GM19238 (cell line): ENCODE results near the gene CEP44.
"Not testable (repeated sequence)": the region's sequence is repeated elsewhere in the genome, so short reads cannot be mapped to it uniquely, and the experiment has no call there.

Source experiments
- DNase-seq: peaks from one replicate; pipeline ENCODE4 v3.0.0; 2011; ENCODE audit warnings: low spot score; ENCODE audit not compliant: insufficient read length

CEP44 gene

DNA sequence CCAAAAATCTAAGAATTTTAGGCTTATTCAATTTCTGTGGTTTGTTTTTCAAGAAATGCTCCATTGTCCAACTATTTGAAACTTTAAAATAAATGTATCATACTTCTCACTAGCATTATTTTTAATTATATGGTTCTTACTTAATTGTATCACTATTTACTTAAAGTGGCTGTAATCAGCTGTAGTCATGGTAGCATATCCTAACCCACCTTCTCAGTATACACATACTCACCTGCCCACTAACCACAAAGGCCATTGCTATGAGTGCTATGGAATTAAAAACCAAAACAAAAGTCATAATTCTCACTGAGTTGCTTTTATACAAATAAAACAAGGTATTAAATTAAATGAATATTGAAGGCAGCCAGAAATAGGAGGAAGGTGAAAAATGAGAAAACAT lies 5.2 kb upstream of the CEP44 start:
- no peak for DNase-seq

DNA sequence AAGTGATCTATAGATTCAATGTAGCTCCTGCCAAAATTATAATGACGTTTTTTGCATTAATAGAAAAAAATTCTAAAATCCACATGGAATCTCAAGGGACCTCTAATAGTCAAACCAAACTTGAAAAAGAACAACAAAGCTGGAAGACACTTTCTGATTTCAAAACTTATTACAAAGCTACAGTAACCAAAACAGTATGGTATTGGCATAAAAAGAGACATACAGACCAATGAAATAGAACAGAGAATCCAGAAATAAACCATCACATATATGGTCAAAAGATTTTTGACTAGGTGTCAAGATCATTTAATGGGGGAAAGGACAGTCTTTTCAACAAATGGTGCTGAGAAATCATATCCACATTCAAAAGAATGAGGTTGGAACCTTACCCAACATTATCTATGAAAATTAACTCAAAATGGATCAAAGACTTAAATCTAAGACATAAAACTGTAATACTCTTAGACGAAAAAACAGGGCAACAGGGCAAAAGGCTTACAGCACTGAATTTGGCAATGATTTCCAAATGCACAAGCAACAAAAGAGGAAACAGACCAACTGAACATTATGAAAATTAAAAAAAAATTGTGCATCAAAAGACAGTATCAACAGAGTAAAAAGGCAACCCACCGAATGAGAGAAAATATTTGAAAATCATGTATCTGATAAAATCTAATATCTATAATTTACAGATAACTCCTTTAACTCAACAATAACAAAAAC lies 4.1 kb upstream of the CEP44 start:
- DNase-seq = no peak

DNA sequence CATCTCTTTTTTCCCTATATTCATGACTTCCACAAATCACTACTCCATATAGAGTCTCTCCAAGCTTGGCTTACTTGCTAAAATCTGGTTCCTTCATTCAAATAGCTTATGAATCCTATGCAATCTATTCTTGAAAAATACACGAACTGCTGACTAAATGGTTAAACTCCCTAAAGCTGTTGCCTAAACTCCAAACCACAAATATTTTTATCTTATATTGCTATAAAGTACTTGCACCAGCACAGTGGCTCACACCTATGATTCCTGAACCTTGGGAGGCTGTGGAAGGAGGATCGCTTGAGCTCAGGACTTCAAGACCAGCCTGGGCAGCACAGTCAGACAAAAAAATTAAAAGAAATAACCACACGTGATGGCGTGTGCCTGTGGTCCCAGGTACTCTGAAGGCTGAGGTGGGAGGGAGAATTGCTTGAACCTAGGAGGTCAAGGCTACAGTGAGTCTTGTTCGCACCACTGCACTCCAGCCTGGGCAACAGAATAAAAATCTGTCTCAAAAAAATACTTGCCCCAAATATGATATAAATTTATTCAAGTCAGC lies 2.5 kb upstream of the CEP44 start:
- DNase-seq = no peak

DNA sequence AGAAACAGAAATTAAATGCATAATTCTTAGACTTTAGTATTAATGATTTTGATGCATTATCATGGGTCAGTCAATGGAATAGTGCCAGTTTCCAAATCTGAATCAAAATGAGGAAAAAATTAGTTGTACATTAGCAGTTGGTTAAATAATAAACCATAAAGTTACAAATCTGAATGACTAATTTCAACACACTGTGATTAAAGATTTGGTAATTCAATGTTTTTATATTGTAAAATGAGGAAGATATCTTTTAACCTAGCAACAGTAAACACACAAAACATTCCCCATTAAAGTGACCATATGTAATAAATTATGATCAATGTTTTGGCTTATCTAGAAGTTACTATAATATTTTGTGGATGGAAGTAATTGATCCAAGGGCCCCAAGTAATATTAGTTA lies 1.8 kb upstream of the CEP44 start:
- DNase-seq = no peak

DNA sequence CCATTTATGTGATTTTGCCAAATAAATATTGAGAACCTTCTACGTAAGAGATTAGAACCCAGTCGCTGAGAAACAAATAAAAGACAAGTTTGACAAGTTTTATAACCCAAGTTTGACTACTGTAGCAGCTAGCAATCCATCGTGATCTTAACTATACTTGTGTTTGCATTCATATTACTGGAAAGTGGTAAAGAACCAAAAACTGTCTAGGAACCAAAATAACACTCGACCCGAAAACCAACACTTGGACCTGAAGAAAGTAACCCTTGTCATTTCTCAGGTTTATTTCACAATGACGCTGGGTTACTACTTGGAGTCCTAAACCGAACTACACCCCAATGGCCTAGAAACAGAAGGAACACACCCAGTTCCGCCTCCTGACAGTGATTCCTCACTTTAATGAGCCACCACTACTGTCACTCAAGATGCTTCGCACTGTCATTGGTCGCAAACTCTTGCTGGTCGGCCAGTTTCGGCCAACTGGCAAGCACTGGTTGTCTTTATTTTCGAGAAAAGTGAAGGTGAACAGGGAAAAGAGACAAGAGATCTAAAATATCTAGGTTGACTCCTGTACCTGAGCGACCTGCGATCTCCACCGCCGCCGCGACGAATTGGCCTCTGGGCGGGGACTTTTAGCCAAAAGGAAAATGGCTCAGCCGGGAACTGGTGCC lies 740 bp upstream of the CEP44 start:
- DNase-seq = peak; percentile 62

DNA sequence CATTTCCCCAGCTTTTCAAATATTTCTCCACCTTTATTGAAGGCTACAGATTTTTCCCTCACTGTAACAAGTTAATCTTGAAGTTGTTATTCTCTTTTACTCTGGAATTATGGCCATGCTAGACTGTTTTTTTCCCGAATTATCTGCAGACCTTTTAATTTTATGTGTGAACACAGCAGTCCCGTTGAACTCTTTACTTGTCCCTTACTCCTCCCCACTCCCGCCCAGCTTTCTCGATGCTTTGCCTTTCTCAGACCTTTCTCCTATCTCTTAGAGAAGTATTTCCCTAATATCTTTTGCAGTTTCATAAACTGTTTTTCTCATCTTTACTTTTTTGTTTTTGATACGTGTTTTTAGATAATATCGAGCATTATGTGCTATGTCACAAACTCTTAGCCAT lies 776 bp downstream of the CEP44 start:
- DNase-seq = no peak

DNA sequence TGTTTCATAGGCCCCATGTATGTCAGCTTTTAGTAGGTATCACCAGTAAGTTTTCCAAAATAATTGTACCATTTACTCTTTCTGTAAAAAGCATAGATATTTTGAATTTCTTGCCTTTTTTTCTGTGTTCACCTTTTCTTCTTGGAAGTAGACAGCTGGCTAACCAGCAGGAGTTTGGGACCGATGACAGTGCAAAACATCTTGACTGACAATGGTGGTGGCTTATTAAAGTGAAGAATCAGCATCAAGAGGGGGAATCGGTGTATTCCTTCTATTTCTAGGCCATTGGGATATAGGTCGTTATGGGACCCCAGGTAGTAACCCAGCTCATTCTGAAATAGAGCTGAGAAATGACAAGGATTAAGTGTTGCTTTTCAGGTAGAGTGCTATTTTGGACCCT lies 3.2 kb downstream of the CEP44 start:
- DNase-seq = no peak

DNA sequence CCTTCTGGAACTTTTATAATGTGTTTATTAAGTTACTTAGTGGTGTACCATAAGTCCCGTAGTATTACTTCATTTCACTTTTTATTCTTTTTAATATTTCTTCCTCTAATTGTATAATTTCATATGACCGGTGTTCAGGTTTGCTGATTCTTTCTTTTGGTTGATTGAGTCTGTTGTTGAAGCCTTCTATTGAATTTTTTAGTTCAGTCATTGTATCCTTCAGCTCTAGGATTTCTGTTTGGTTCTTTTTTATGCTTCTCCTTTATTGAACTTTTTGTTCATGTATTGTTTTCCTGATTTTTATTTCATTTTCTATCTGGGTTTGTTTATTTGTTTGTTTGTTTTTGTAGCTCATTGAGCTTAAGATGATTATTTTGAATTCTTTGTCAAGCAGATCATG lies 8.8 kb downstream of the CEP44 start:
- DNase-seq = no peak

DNA sequence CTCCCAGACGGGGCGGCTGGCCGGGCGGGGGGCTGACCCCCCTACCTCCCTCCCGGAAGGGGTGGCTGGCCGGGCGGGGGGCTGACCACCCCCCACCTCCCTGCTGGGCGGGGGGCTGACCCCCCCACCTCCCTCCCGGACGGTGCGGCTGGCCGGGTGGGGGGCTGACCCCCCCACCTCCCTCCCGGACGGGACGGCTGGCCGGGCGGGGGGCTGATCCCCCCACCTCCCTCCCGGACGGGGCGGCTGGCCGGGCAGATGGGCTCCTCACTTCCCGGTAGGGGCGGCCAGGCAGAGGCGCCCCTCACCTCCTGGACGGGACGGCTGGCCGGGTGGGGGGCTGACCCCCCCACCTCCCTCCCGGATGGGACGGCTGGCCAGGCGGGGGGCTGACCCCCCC lies 10.9 kb downstream of the CEP44 start:
- not testable (repeated sequence) for DNase-seq

DNA sequence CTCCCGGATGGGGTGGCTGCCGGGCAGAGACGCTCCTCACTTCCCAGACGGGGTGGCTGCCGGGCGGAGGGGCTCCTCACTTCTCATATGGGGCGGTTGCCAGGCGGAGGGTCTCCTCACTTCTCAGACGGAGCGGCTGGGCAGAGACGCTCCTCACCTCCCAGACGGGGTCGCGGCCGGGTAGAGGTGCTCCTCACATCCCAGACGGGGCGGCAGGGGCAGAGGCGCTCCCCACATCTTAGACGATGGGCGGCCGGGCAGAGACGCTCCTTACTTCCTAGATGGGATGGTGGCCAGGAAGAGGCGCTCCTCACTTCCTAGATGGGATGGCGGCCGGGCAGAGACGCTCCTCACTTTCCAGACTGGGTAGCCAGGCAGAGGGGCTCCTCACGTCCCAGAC lies 11.4 kb downstream of the CEP44 start:
- not testable (repeated sequence) for DNase-seq

DNA sequence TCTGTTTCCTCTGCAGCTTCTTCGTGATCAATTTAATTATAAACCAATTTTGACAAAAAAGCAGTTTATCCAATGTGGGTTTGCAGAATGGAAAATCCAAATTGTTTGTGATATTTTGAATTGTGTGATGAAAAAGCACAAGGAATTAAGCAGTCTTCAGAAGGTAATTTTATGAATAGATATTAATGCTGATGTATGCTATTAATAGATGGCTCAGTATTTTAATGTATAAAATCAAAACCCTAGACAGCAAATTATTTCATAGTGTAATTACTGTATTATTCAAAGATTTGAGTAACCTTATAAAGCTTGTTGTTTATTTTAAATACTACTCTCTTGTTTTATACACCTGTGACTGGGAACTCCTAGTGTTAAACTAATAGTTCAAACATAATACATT lies 20.0 kb downstream of the CEP44 start:
- no peak for DNase-seq

DNA sequence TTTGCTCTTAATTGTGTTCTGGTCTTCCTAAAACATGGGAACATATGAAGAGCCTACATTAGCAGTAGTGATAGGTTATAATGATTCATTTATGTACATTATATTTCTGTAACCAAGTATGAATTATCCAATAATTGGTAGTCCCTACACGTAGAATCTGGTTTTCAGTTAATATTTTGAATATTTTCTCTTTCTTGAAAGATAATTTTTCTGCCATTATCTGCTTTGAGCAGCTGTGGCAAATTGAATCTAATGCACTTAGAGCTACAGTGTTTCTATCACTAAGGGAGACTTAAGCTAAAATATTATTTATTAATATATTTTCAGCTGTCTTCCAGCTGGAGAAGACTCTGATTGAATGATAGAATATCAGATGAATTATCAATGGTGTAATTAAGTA lies 21.0 kb downstream of the CEP44 start:
- no peak for DNase-seq

DNA sequence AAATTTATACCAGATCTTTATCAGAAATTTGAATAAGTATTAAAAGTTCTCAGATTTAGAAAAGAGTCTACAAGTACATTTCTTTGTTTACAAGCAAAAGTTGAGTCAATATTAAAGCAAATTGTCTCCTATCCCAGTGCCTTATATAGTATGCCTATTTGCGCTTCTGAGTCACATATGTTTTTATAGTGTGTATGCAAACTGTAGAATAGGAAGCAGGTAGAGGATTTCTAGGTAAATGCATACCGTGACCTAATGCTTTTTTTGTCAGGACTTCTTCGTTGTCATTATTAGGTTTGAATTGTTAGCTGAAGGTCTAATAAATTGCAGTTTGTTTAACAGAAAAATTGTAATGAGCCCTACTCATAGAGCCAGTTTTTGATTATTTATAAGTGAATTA lies 22.2 kb downstream of the CEP44 start:
- DNase-seq = no peak

DNA sequence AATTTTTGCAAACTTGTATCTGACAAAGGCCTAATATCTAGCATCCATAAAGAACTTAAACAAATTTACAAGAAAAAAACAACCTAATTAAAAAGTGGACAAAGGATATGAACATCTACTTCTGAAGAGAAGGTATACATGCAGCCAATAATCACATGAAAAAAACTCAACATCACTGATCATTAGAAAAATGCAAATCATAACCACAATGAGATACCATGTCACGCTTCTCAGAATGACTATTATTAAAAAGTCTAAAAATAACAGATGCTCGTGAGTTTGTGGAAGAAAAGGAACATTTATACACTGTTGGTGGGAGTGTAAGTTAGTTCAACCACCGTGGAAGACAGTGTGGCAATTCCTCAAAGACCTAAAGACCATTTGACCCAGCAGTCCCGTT lies 24.0 kb downstream of the CEP44 start:
- DNase-seq = no peak

DNA sequence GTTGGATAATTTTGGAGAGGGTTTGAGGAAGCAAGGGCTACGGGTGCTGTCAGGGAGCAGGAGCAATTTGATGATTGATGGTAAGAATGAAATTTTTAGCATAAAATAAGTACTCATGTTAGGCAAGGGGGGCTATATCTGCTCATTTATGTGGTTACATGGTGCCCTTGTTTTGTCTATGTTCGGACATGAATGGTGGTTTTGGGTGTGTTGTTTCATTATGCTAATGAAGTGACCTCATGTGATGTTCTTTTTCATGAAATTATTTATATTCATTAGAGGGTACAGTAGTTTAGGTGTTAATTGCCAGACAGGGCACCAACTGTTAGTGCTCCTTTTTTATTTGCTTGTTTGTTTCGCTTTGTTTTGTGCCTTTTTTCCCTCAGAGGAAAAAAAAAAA lies 29.3 kb downstream of the CEP44 start:
- no peak for DNase-seq

DNA sequence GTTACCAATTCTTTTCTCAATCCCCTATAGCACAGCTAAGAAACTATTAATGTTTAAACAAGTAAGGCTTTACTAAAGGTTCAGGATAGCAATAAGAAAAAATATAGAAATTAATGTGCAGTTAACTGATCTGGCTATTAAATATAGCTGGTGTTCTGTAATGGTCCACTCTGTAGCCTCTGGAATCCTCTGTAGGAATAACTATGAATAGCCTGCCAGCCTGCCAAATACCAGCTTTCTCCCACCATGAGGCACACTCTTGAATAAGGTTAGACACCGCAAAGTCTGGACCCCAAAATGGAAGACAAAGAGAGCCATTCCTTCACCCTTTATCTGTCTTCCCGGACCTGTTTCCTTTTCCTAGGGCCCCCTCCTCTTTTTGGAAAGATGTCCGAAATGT lies 30.6 kb downstream of the CEP44 start:
- no peak for DNase-seq

DNA sequence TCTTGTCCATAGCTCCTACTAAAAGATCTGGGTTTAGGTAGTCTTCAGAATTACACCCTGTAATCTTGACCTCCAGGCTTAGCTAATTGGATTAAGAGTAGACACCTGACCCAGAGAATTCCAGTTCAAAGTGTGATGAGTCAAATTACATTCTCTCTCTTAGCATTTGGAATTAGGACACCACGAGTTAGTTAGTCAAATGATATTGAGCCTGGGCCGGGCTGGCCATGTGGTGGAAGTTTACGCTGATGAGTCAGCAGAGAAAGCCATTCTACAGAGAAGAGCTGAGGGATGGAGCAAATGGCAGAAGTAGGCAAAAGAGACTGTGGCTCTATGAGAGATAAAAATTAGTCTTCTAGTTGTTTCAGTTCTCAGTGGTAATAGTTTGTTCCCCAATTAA lies 31.1 kb downstream of the CEP44 start:
- no peak for DNase-seq

DNA sequence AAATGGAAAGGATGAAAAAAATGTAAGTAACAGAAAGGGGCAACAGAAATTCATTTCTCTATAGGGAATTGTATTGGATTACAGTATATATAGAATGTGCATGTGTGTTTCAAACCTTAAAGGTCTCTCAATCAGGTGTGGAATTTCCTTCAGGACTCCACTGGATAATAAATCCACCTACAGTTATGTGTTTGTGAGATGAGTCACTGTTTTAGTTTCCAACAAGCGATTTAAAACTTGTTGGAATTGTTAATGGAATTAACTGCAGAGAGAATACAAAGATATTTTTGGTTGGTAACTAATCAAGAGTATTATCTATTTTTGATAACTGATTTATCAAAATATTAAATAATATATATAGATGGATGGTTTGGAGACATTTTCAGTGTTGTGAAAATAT lies 32.8 kb downstream of the CEP44 start:
- no peak for DNase-seq

DNA sequence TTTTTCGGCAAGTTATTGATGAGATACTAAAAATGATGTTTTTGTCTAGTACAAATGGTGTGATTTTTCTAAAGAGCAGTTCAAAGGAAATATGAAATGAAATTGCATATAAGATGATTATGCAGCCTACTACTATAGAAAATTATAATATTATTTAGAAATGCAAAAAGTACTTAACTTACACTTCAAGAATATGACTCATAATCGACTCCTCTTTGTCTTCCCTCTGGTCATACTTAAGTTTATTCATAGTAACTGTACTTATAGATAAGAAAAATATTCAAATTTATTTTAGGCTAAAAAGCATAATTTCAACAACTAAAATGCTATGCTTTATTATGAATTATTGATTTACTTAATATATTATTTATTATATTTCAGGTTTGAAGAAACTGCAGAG lies 33.2 kb downstream of the CEP44 start:
- DNase-seq = no peak

DNA sequence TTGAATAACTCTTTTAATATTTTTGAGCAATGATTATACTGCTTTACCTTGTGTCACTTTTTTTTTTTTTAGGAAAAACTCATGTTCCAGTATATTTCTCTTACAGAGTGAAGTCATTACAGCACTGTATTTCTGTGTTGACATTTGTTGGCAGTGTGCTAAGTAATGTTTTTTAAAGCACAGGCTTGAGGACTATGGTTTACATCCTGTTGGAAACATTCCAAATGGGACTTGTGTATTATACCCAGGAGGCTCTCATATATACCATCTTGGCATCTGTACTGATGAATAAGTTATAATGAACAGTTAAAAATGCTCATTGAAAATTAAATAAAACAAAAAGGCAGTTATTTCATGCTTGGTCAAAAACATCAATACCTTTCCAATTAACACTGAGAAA lies 33.8 kb downstream of the CEP44 start:
- DNase-seq = no peak

DNA sequence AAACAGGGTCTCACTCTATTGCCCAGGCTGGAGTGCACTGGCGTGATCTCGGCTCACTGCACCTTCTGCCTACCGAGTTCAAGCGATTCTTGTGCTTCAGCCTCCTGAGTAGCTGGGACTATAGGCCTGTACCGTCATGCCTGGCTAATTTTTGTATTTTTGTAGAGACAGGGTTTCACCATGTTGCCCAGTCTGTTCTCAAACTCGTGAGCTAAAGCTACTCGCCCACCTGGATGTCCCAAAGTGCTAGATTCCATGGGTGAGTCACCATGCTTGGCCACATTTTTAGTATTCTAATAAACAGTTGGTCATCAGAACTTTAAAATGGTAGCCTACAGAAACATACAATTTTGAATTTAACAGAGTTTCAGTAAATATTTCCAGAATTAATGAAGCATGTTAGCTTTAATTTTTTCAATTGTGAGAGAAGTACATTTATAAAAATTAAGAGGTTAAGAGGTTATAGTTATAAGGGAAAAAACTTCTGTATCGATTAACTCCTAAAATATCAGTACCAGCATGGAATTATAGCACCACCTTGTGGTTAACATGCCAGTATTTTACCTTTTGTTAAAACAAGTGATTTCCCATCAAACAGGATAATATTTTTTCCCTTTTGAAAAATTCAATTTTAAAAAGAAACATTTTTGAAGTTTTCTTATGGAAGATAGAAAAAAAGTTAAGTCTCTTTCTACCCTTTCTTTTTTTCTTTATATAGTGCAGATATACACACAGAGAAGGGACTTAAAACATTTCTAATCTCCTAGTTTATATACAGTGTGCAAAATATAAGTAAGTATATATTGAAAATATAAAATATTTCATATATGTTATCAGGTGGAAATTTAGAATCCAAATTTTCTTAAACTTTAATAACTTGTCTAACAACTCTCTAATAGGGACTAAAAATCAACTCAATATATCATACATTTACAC lies 35.4 kb downstream of the CEP44 start:
- DNase-seq = no peak
